CD4-positive, alpha-beta T cell treated with Interleukin-15 for 1 hour (primary cell): ENCODE results near the gene ZEB1.
"Not testable (repeated sequence)": the region's sequence is repeated elsewhere in the genome, so short reads cannot be mapped to it uniquely, and the experiment has no call there.

Source experiments
- DNase-seq: peaks from one replicate; pipeline ENCODE4 v3.0.0-alpha.2; 2020

The ZEB1 gene

DNA sequence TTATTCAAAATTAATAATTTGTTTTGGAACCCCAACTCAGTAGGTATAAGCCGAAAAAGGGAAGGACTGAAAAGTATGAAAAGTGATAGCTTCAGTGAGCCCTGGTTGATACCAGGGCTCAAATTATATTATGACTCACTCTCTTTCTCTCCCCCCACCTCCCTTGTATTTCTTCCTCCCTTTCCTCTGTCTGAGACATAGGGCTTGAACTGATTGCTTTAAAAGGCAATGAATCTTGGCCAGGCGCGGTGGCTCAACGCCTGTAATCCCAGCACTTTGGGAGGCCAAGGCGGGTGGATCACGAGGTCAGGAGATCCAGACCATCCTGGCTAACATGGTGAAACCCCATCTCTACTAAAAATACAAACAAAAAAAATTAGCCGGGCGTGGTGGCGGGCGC, 108.3 kb downstream of the ZEB1 start:
- DNase-seq, result not testable (repeated sequence)

DNA sequence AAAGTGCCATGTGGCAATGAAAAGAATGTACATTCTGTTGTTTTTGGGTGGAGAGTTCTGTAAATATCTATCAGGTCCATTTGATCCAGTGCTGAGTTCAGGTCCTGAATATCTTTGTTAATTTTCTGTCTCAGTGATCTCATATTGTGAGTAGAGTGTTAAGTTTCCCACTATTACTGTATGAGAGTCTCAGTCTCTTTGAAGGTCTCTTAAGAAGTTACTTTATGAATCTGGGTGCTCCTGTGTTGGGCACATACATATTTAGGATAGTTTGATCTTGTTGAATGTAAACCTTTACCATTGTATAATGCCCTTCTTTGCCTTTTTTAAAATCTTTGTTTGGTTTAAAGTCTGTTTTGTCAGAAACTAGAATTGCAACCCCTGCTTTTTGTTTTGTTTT, 109.5 kb downstream of the ZEB1 start:
- DNase-seq, result not testable (repeated sequence)

DNA sequence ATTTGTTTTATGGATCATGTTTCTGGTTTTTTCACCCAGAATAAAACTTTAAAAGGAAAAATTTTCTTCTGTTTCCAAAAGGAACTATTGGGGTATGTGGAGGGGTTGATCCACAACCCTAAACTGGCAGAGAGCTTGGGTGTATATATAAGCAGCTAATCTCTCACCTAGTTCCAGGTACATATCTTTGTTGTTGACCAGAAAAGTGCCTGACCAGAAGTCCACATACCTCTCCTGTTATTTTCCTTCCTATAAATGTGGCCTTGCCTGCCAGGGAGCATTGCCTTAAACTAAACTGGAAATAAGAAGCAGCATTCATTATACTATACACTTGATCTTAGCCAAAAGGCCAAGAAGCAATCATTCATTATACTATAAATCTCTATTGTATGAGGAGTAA, 112.0 kb downstream of the ZEB1 start:
- DNase-seq, result no peak

DNA sequence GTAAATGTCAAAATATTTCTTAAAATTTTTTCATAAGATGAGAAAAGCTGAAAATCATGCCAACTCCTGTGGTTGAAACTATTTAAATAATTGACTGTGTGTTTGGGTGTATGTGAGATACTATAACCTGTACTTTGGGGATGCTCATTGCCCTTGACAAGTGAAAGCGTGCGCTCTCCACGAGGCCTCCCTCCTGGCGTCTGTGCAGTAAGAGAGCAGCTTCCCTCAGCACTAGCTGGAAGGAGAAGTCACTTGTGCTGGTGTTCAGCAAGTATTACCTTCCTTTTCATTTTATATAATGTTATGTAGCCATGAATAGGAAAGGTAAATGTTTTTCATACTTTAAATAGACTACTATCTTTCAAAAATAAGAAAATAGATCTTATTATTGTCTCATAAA, 118.9 kb downstream of the ZEB1 start:
- no peak for DNase-seq

DNA sequence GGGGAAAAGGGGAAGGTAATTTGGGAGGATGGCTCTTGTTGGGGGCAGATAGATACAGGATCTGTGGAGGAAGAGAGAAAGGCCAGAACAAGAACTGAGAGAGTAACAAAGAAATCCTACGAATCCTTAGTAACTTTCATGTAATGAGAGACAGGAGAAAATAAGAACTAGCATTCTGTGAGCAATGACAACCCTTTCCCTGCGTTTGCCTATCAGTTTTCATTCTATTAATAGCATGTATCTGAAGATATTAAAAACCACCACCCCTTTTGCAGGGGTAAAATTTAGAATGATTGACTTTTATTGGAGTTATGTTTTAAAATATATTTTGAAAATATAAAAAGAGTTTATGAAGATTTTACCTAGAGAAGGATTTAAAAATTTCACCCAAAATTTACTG, 132.8 kb downstream of the ZEB1 start:
- DNase-seq, result no peak

DNA sequence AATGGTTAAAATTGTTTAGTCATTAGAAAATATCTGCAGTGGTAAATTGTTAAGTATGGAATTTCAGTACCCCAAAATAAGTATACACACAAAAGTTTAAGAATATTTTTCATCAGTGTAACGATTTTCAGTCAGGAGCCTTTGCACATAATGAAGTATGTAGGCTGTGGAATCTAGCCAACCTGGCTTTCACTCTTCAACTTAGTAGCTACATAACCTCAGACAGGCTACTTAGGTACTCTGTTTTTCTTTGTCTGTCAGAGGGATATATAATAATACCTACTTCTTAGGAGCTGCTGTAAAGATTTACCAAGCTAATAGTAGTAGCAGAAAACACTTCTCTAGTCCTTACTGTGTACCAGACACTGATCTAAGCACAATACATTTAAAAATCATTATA, 137.5 kb downstream of the ZEB1 start:
- no peak for DNase-seq

DNA sequence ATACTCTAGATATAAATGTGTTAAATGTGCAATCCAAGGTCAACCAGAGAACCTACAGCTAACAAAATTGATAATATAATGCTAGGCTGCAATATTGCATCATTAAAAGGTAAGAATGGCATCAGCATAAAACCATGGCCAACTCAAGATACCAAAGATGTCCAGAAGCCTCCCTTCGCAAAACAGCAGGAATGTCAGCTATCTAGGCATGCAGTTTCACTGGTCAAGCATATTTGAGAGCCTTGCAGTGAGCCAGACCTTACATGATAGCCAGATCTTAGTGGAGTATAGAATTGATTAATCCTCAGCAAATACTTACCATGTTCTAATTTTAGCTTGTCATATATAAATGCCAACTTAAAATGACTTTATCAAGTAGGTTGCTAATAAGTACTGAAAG, 138.8 kb downstream of the ZEB1 start:
- no peak for DNase-seq

DNA sequence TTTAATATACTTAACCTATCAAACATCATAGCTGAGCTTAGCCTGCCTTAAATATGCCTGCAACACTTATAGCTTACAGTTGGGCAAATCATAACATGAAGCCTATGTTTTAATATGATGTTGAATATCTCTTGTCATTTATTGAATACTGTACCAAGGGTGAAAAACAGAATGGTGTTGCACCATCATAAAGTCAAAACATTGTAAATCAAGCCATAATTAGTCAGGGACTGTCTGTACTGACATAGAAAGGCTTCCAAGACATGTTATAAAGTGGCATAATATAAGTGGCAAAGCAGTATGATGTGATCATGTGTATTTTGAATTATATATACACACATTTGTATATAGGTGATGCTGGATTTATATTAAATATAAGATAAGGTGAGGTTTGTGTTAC, 140.0 kb downstream of the ZEB1 start:
- no peak for DNase-seq

DNA sequence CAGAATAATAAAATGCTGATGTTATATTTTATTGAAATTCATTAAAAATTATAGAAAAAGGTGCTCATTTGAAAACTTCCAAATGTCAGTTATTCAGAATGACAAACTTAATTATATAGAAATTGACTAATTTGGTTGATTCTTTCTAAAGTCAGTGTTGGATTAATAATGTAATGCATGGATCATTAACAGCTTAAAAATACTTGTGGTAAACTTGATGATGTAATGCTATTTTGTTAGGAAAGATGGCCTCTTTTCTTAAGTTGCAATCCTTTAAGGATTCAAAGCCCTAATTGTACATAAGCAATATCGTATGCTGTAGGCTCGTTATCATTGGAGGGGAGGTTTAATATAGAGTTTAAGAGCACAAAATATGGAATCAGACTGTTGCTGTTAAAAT, 141.2 kb downstream of the ZEB1 start:
- DNase-seq, result no peak

DNA sequence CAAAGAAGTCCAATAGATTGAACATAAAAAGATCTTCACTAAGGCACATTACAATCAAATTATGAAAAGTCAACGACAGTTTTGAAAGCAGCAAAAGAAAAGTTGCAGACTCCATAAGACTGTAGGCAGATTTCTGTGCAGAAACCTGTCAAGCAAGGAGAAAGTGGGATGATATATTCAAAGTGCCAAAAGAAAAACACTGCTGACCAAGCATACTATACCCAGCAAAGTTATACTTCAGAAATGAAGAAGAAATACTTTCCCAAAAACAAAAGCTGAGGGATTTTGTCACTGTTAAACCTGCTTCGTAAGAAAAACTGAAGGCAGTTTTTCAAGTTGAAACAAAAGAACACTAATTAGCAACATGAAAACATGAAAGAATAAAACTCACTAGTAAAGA, 145.5 kb downstream of the ZEB1 start:
- no peak for DNase-seq

DNA sequence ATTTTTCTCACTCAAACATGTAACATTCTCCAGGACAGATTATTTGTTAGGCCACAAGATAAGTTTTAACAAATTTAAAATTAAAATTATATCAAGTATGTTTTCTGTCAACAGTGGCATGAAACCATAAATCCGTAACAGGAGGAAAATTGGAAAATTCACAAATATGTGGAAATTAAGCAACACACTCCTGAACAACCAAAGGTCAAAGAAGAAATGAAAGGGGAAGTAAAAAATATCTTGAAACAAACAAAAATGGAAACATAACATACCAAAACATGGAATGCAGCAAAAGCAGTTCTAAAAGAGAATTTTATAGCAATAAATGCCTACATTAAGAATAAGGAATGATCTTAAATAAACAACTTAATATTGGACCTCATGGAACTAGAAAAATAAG, 147.3 kb downstream of the ZEB1 start:
- no peak for DNase-seq

DNA sequence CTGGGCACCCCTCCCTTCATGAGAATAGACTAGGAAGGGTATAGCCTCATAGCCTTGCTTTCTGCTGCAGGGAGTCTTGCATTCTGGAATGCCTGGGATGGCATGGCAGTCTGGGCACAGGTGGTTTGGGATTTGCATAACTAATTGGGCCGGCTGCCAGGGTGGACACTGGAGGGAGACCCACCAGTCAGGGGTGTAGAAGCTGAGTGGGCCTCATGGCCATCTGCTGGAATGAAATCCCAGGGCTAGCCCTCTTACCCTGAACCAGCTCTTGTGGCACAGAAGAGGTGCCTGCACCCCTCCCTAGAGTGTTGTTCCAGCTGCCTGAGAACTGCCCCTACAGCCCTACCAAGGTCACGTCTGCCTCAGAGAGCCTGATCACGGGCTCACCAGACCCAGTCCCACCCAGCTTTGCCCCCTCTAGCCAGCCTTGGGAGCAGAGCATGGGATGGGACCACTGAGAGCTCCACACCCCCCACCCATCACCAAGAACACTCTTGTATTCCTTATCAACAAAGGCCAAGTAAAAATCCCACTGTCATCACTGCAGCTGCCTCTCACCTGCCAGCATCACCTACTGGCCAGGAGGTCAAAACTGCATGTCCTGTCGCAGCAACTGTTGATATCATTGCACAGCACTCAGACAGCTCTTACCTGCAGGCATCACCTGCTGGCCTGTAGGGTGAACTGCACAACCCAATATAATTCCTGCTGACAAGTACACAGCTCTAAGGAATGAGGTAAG, 148.9 kb downstream of the ZEB1 start:
- no peak for DNase-seq

DNA sequence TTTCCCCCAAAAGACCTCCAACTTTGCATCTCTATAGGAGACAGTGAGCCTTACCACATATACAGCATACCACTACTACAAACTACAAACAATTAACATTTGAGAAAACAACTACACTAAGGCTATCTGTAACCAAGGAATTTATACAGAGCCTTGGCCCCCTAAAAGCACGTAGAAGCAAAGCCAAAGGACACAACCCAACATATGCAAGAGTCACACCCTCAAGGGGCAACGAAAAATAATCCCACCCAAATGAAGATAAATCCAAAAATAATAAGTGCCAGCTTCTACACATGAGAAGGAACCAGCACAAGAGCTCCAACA, 149.5 kb downstream of the ZEB1 start:
- DNase-seq, result no peak

DNA sequence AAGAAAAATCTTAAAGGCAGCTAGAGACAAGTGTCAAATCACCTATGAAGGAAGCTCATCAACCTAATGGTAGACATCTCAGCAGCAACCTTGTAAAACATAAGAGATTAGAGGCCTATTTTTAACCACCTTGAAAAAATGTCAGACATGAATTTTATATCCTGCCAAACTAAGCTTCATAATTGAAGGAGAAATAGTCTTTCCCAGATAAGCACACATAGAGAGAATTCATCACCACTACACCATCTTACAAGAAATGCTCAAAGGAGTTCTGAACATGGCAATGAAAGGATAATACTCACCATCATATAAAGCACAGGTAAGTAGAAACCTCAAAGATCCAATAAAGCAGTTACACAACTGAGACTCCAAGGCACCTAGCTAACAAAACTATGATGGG, 156.5 kb downstream of the ZEB1 start:
- DNase-seq, result no peak

DNA sequence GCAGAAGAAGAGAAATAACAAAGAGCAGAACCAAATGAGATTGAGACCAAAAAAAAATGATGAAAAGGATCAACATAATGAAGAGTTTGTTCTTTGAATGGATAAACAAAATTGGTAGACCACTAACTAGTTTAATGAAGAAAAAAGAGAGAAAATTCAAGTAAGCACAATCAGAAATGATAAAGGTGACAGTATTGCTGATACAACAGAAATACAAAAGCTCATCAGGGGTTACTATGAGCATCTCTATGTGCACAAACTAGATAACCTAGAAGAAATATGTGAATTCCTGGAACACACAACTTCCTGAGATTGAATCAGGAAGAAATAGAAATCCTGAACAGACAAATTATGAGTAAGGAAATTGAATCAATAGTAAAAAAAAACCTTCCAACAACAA, 157.1 kb downstream of the ZEB1 start:
- DNase-seq, result no peak

DNA sequence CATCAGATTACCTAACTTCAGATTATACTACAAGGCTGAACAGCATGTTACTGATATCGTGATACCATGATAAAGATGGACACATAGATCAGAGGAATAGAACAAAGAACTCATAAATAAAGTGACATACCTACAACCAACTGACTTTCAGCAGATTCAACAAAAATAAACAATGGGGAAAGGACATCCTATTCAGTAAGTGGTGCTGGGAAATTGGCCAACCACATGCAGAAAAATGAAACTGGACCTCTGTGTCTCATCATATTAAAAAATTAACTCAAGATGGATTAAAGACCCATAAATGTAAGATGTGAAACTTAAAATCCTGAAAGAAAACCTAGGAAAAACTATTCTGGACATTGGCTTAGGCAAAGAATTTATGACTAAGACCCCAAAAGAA, 158.6 kb downstream of the ZEB1 start:
- DNase-seq, result no peak

DNA sequence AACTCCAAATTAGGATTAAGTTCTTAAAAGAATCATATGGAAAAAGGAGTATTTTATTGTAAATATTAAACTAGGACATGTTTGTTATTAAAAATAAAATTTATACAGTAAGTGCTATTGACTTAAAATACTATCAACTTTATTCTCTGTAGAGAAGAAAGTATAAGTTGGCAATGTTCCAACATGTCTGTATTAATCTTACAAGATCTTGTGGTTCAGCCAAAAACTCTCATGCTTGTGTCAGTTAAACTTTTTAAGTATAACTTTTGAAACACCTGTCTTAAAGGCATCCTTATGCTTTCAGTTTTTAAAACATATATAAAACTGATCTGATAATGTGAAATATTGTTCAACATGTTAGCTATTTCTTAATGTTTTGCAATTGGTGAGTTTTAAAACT, 160.7 kb downstream of the ZEB1 start:
- DNase-seq, result no peak

DNA sequence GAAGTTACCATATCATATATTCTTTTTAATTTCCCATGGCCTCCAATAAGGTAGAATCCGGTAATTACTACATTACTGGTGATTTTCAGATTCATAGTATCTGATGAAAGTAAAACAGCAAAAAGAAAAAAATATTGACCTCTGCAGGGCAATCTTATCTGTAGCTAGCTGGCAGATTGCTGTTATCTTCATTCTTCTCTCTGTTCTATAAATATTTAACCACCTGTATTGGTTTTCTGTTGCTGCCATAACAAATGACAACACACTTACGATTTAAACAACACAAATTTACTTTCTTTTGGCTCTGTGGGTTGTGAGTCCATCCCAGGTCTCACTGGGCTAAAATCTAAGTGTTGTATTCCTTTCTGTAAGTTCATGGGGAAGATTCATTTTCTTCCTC, 164.5 kb downstream of the ZEB1 start:
- no peak for DNase-seq

DNA sequence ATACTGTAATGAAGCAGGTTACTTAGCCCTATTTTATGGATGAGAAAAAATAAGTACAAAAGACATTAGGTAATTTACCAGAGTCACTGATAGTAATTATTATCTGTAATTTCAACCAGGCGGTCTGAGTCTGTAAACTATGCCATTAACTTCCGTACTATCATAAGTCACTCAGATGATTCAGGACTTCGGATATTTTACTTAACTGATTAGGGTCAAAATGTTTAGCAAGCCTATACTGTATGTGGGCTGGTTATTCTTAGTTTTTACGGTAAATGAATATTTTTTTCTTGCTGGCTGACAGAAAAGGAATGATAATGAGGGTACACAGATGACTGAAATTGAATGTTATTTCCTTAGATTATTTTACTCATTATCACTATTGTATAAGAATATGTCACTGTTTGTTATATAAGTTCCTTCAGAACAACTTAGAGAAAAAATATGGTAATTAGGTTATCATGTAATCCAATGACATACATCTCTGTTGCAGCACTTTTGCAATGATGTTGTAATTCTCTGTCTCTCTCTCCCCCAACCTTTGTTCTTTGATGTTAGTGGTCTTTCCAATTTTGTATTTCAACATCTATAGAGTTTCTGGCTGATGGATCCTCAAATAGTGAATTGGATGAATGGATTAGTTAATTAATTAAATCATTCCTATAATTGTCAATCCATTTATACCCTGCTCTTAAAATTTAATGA, 165.6 kb downstream of the ZEB1 start:
- no peak for DNase-seq

DNA sequence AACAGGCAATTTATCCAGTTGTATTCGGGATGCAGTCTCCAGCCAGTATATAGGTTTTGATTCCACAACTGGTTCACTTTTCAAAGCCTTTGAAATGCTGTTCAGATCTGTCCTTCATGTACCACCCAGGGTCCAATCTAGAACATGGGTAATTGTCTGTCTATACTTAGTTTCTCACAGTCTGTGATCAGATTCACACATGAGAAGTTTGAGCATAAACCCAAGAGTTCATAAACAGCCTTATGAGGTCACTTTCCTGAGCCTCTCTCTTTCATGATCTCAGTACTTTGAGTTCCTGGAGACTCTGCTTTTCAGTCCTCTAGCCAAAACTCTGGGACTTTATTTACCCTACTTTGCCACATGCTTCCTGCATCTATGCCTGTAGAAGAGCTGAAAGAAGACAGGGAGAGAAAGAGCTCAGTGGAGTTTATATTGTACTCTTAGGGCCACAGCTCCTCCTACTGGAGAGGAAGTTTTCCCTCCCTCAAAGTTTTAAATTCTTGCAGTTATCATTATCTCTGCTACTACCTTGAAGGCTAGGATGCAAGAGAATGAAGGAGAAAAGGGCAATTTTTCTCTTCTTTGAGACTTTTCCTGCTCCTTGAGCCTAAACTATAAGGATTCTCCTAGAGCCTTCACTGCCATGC, 172.0 kb downstream of the ZEB1 start:
- DNase-seq, result no peak

DNA sequence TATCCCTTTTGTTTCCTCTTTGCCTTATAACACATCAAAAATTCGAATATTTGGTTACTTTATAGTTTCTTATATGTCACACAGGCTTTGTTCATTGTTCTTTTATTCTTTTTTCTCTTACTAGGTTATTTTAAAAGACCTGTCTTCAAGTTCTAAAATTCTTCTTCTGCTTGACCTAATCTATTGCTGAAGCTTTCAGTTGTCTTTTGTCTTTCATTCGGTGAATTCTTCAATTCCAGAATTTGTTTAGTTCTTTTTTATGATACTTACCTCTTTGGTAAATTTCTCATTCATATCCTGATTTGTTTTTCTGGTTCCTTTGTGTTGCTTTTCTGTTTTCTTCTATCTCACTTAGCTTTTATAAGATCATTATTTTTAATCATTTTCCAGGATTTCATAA, 188.4 kb downstream of the ZEB1 start:
- no peak for DNase-seq

DNA sequence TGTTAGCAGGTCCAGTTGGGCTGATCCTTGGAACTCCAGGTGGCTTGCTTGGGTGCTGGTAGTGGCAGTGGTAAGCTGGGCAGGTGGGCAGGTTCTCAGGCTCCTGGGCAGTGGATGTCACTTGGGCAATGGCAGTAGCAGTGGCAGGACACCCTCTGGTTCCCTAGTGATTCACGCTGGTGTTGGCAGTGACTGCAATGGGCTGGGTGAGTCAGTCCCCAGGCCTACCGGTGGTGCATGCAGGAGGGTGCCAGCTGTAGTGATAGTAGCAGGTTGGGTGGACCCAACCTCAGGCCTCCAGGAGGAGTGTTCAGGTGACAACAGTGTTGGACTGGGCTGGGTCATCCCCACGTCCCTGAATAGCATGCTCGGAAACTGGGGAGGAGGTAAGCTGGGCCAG, 189.2 kb downstream of the ZEB1 start:
- DNase-seq, result no peak

DNA sequence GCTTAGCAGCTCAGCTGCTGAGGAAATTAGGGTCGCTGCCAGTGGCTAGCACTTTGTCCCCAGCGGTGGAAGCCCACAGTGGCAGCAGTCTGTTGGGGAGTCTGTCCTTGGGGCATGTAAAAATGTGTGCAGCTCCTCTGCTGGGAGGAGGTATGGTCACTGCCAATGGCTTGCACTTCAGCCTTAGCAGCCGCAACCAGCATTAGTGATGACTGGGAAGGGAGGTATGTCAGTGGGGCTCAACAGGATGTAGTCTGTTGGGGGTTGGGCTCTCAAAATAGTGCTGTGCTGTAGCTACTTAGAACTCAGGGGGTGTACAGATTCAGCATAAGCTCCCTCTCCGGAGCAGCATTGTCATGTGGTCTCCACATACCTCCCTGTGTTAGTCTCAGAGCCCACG, 189.9 kb downstream of the ZEB1 start:
- DNase-seq, result no peak

DNA sequence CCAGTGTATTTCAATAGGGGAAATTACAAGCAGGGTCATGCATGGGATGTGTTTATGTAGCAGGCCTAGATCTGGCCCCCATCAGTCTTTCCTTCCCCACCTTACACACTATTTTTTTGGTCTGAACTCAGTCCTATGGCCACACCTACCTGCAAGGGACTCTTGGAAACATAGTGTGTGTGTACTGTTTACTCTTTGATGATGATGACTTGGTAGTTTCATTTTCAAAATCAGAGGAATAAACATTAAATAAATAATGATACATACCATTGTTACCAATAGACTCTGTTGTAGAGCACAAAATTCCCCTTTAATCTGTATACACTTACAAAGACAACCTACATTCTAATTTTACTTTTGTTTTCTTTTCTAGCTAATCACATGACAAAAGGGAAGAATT, 191.0 kb downstream of the ZEB1 start:
- no peak for DNase-seq

DNA sequence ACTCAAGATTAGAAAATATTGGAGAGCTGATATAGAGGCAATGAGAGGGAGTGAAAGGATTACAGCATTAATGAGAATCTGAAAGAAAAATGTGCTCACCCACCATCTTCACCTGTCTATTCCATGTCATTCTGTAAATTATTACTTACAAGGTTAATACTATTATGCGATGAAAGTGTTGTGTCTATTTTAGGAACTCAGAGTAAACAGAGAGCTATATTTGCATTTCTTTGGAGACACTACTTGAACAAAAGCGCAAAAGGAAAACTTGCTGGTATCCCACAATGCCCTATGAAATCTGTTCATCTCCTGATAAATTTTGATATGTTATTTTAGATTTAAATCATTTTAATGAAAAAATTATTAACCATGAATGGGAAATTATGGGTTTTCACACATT, 196.1 kb downstream of the ZEB1 start:
- no peak for DNase-seq
